Endothelial cell of umbilical vein (primary cell): Measurements from ENCODE around the gene RFFL. TPM values are rescaled to one million over a fixed set of nuclear protein-coding genes. Genes with fewer than 3 reads are reported as not detected.

ENCODE experiments used
- BruUV-seq: library from RNA; stranded (reverse); fragments of 400-500 nt; replicated peaks from 2 replicates; lab custom pipeline; 2021; lab: Mats Ljungman, UMichigan
- CTCF ChIA-PET: fragments of 300-600, 350-600 bp; sonication (Branson Sonifier 250); formaldehyde crosslinking; loops from one replicate; lab custom pipeline; 2021; ENCODE audit warnings: antibody characterized with exemption, inconsistent platforms; lab: Charles Lee
- POLR2A ChIA-PET: fragments of 300-600, 350-600 bp; sonication (Branson Sonifier 250); formaldehyde crosslinking; loops from one replicate; lab custom pipeline; 2021; ENCODE audit warnings: antibody characterized with exemption, inconsistent platforms; lab: Charles Lee
- DNase-seq: peaks from one replicate; pipeline ENCODE4 v3.0.0-alpha.2; 2011; ENCODE audit warnings: low read depth, low spot score
- FAIRE-seq: peaks from 2 replicates; lab custom pipeline; 2011; peaks lifted over from hg19 to GRCh38; lab: Jason Lieb, UNC
- H2AFZ ChIP-seq: 2 replicates; pipeline ENCODE4 v1.6.0; 2012; ENCODE audit warnings: low read depth, low read length, control low read depth, inconsistent platforms
- H3K27ac ChIP-seq: 2 replicates; pipeline ENCODE4 v1.5.1; 2011; ENCODE audit warnings: low read depth, mild to moderate bottlenecking, control low read depth, low read length, moderate library complexity; ENCODE audit not compliant: insufficient read depth
- H3K27me3 ChIP-seq, 2 experiments: 2 replicates each; pipeline versions ENCODE4 v1.6.0 to v1.6.1; 2011; ENCODE audit warnings: low read length in 2 of 2, mixed read lengths in 1 of 2; ENCODE audit not compliant: control insufficient read depth in 2 of 2, insufficient read depth in 2 of 2
- H3K36me3 ChIP-seq, 2 experiments: 2 replicates in 1 of 2; 3 replicates in 1 of 2; pipeline ENCODE4 v1.5.1; 2011; ENCODE audit warnings: low read length in 2 of 2, mild to moderate bottlenecking in 1 of 2, moderate library complexity in 1 of 2; ENCODE audit not compliant: control insufficient read depth in 2 of 2, insufficient read depth in 2 of 2; ENCODE audit errors: extremely low read depth in 1 of 2
- H3K4me1 ChIP-seq: 3 replicates; pipeline ENCODE4 v1.5.1; 2011; ENCODE audit warnings: mild to moderate bottlenecking, low read length; ENCODE audit not compliant: control insufficient read depth, insufficient read depth; ENCODE audit errors: extremely low read depth
- H3K4me2 ChIP-seq: 2 replicates; pipeline ENCODE4 v1.6.1; 2011; ENCODE audit warnings: low read length, control low read depth, mixed read lengths; ENCODE audit not compliant: insufficient read depth
- H3K4me3 ChIP-seq, 3 experiments: fragments of 200-600 bp in 1 of 3; sonication (generic), shearing (Covaris generic) in 1 of 3; replicated peaks in 1 of 3; 2 replicates each; pipeline ENCODE4 v1.5.1; 2011 to 2016; ENCODE audit warnings: control low read depth in 3 of 3, low read length in 3 of 3, mild to moderate bottlenecking in 2 of 3, inconsistent platforms in 1 of 3, low read depth in 1 of 3, moderate library complexity in 1 of 3; ENCODE audit not compliant: insufficient read depth in 1 of 3
- H3K79me2 ChIP-seq: 2 replicates; pipeline ENCODE4 v1.6.0; 2012; ENCODE audit warnings: low read length, inconsistent platforms; ENCODE audit not compliant: control insufficient read depth, insufficient read depth
- H3K9ac ChIP-seq: replicated peaks from 2 replicates; pipeline ENCODE3; 2011; ENCODE audit warnings: low read length, control low read depth; ENCODE audit not compliant: insufficient read depth; ENCODE audit errors: extremely low read depth
- H3K9me1 ChIP-seq: replicated peaks from 3 replicates; pipeline ENCODE4 v1.6.0; 2011; ENCODE audit warnings: mild to moderate bottlenecking, low read length; ENCODE audit not compliant: control insufficient read depth, insufficient read depth; ENCODE audit errors: extremely low read depth
- H3K9me3 ChIP-seq: replicated peaks from 2 replicates; pipeline ENCODE4 v1.5.1; 2012; ENCODE audit warnings: low read length, inconsistent platforms; ENCODE audit not compliant: control insufficient read depth, insufficient read depth
- H4K20me1 ChIP-seq: replicated peaks from 2 replicates; pipeline ENCODE3; 2011; ENCODE audit warnings: mild to moderate bottlenecking, low read length; ENCODE audit not compliant: control insufficient read depth, insufficient read depth; ENCODE audit errors: extremely low read depth
- EZH2 ChIP-seq: IDR thresholded peaks from 2 replicates; pipeline ENCODE4 v1.6.1; 2012; ENCODE audit warnings: borderline replicate concordance, low read depth, mild to moderate bottlenecking, moderate library complexity, low read length, inconsistent platforms; ENCODE audit not compliant: severe bottlenecking
- FOS ChIP-seq: IDR thresholded peaks from 2 replicates; pipeline ENCODE4 v1.6.1; 2011; ENCODE audit warnings: mild to moderate bottlenecking, low read length, moderate library complexity, borderline replicate concordance; ENCODE audit not compliant: insufficient read depth
- GATA2 ChIP-seq: IDR thresholded peaks from 2 replicates; pipeline ENCODE4 v1.7.0; 2011; ENCODE audit warnings: low read depth, mild to moderate bottlenecking, moderate library complexity, mixed read lengths, low read length; ENCODE audit not compliant: insufficient read length, insufficient read depth
- JUN ChIP-seq: IDR thresholded peaks from 2 replicates; pipeline ENCODE4 v1.6.1; 2011; ENCODE audit warnings: borderline replicate concordance, low read depth; ENCODE audit not compliant: insufficient read length, insufficient read depth
- POLR2A ChIP-seq: IDR thresholded peaks from 2 replicates; pipeline ENCODE4 v1.6.1; 2012; ENCODE audit warnings: low read depth, mild to moderate bottlenecking, control low read depth, low read length
- POLR2AphosphoS5 ChIP-seq: IDR thresholded peaks from 2 replicates; pipeline ENCODE4 v1.6.1; 2012; ENCODE audit warnings: low read depth, mild to moderate bottlenecking, control low read depth, low read length, moderate library complexity; ENCODE audit not compliant: insufficient read depth
- dilution Hi-C: fragments of 300-500 bp; cut with MboI; formaldehyde crosslinking; loops from one replicate; pipeline ENCODE4 v1.15.0; 2019; ENCODE audit warnings: low sequenced_read_pairs; ENCODE audit not compliant: extremely low pct_ligation_motif_present
- intact Hi-C: fragments of 100-400 bp; cut with micrococcal nuclease; formaldehyde crosslinking; loops from one replicate; pipeline ENCODE4 v1.10.0; 2022
- polyA plus RNA-seq, 4 experiments: library from polyadenylated mRNA; depleted of rRNA in 3 of 4; stranded (reverse) in 3 of 4; unstranded in 1 of 4; fragments of >200 nt; gene quantifications; 2 replicates each; pipeline versions ENCODE4 v1.2.1 to v1.2.3, GENCODE V29; 2011 to 2012; ENCODE audit warnings: missing spikeins in 1 of 4
- small RNA-seq: library from RNA; depleted of rRNA; stranded (forward); fragments of <200 nt; gene quantifications from one replicate; pipeline ENCODE3, GENCODE V24; 2012; ENCODE audit warnings: low replicate concordance, low read depth; ENCODE audit not compliant: insufficient read depth, insufficient read length
- total RNA-seq: library from RNA; stranded (reverse); gene quantifications from 2 replicates; pipeline ENCODE4 v1.2.3, GENCODE V29; 2021
- TF ChIP-seq, protein P1 (sequence below), 2 donors: IDR thresholded peaks; 1 replicate in 1 of 2; 2 replicates in 1 of 2; pipeline ENCODE4 v1.5.1; 2011; ENCODE audit warnings: low read length in 2 of 2, mild to moderate bottlenecking in 2 of 2, moderate library complexity in 2 of 2, control low read depth in 1 of 2, inconsistent platforms in 1 of 2, low read depth in 1 of 2; ENCODE audit not compliant: insufficient read depth in 1 of 2; ENCODE audit errors: extremely low read depth in 1 of 2

The RFFL gene
- total and polyA plus RNA-seq, 2 donors (not counting 3 experiments of a cell fraction or from before 2014, with no cell fraction given): 7.0 to 14.1 TPM

DNA sequence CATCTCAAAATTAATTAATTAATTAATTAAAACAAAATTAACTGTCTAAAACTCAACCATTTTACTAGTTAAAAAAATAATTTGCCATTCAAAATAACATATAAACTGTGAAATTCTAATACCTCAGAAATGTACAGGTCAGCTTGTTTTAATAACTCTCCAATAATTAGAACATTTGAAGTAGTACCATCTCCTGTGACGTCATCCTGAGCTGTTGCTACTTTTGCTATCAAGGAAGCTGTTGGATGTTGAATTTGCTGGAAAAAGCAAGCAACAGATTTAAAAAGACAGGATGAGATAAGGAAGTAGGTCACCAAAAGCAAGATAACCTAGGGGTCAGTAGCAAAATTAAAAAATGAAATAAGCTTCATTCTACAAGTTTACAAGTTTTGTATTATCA lies 105.1 kb downstream of the RFFL start:
- H3K27me3 ChIP-seq: peaks cover 1 to 2% of the 10 kb centered on the region in 2 experiments
- H3K36me3 ChIP-seq: no peaks in the 10 kb centered on the region
- H3K9me3 ChIP-seq: no peaks in the 10 kb centered on the region
- no peak overlapping the region for H3K4me2 ChIP-seq
- TF ChIP-seq JUN: no peak
- TF ChIP-seq FOS: no peak
- no peak for TF ChIP-seq GATA2
- no peak for TF ChIP-seq POLR2A
- no peak for TF ChIP-seq POLR2AphosphoS5
- TF ChIP-seq EZH2: no peak
- TF ChIP-seq, protein P1, sequence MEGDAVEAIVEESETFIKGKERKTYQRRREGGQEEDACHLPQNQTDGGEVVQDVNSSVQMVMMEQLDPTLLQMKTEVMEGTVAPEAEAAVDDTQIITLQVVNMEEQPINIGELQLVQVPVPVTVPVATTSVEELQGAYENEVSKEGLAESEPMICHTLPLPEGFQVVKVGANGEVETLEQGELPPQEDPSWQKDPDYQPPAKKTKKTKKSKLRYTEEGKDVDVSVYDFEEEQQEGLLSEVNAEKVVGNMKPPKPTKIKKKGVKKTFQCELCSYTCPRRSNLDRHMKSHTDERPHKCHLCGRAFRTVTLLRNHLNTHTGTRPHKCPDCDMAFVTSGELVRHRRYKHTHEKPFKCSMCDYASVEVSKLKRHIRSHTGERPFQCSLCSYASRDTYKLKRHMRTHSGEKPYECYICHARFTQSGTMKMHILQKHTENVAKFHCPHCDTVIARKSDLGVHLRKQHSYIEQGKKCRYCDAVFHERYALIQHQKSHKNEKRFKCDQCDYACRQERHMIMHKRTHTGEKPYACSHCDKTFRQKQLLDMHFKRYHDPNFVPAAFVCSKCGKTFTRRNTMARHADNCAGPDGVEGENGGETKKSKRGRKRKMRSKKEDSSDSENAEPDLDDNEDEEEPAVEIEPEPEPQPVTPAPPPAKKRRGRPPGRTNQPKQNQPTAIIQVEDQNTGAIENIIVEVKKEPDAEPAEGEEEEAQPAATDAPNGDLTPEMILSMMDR (IDR thresholded peaks at IDR 0.05; ENCODE audit: extremely low read depth in 1 of 2, insufficient read depth in 1 of 2, low read depth in 1 of 2, low read length in 2 of 2): no peak
- no TSS peak for BruUV-seq
- H3K4me1 ChIP-seq: peaks cover 16% of the 10 kb centered on the region
- ChIA-PET CTCF (no interaction called here), POLR2A (no interaction called here)
- no peak overlapping the region for H3K4me3 ChIP-seq
- no peak overlapping the region for H3K9ac ChIP-seq
- no peaks in the 10 kb centered on the region for H4K20me1 ChIP-seq
- no peaks in the 10 kb centered on the region for H3K9me1 ChIP-seq
- H3K79me2 ChIP-seq: peaks cover 19% of the 10 kb centered on the region
- H2AFZ ChIP-seq: no peak overlapping the region
- intact Hi-C loops: no loop called here
- DNase-seq (no peak), FAIRE-seq (no peak)
- H3K27ac ChIP-seq: no peak overlapping the region
- dilution Hi-C loops: no loop called here

Small RNA genes within 50 kb of the gene (small RNA-seq; reads per million reads assigned to genes)
- gene AC004223.1 (not detected), gene RNU6-840P (not detected)

Other genes with a start within 250 kb of the RFFL start
- 0.78 and 1.6 TPM in 2 replicates for gene CCT6B, start 102.2 kb downstream of the RFFL start, total RNA-seq
- 0.35 and 0.37 TPM in 2 replicates for gene CCT6B, start 102.2 kb downstream of the RFFL start, polyA plus RNA-seq
- 13.9 and 15.0 TPM in 2 replicates for gene ZNF830, start 102.2 kb downstream of the RFFL start, total RNA-seq
- 2.2 and 3.1 TPM in 2 replicates for gene ZNF830, start 102.2 kb downstream of the RFFL start, polyA plus RNA-seq
- 35.3 and 39.7 TPM in 2 replicates for gene LIG3, start 83.2 kb downstream of the RFFL start, total RNA-seq
- gene LIG3, start 83.2 kb downstream of the RFFL start, polyA plus RNA-seq: 23.0 and 25.8 TPM in 2 replicates
- gene RAD51D, start 56.2 kb upstream of the RFFL start, total RNA-seq: 19.6 and 27.9 TPM in 2 replicates
- 14.9 and 15.5 TPM in 2 replicates for gene RAD51D, start 56.2 kb upstream of the RFFL start, polyA plus RNA-seq
- gene FNDC8, start 57.9 kb upstream of the RFFL start, total RNA-seq: not detected in 2 replicates
- gene FNDC8, start 57.9 kb upstream of the RFFL start, polyA plus RNA-seq: not detected in 2 replicates
- gene NLE1, start 78.6 kb upstream of the RFFL start, total RNA-seq: 15.8 and 22.8 TPM in 2 replicates
- gene NLE1, start 78.6 kb upstream of the RFFL start, polyA plus RNA-seq: 19.1 and 19.8 TPM in 2 replicates
- not detected in 2 replicates for gene UNC45B, start 84.1 kb upstream of the RFFL start, total RNA-seq
- not detected in 2 replicates for gene UNC45B, start 84.1 kb upstream of the RFFL start, polyA plus RNA-seq
- gene SLC35G3, start 130.7 kb upstream of the RFFL start, total RNA-seq: not detected in 2 replicates
- gene SLC35G3, start 130.7 kb upstream of the RFFL start, polyA plus RNA-seq: not detected in 2 replicates
- gene SLFN5, start 179.4 kb upstream of the RFFL start, total RNA-seq: 15.7 and 24.2 TPM in 2 replicates
- gene SLFN5, start 179.4 kb upstream of the RFFL start, polyA plus RNA-seq: 3.2 and 4.5 TPM in 2 replicates